Activated CD8-positive, alpha-beta memory T cell treated with anti-CD3 and anti-CD28 coated beads, Interleukin-2, amount 50 U/mL, for 4 hours (primary cell): ENCODE data around the gene TEPSIN.
"Not testable (repeated sequence)": the region's sequence is repeated elsewhere in the genome, so short reads cannot be mapped to it uniquely, and the experiment has no call there.

Experiments
- DNase-seq: peaks from one replicate; pipeline ENCODE4 v3.0.0-alpha.2; 2020

The TEPSIN gene

DNA sequence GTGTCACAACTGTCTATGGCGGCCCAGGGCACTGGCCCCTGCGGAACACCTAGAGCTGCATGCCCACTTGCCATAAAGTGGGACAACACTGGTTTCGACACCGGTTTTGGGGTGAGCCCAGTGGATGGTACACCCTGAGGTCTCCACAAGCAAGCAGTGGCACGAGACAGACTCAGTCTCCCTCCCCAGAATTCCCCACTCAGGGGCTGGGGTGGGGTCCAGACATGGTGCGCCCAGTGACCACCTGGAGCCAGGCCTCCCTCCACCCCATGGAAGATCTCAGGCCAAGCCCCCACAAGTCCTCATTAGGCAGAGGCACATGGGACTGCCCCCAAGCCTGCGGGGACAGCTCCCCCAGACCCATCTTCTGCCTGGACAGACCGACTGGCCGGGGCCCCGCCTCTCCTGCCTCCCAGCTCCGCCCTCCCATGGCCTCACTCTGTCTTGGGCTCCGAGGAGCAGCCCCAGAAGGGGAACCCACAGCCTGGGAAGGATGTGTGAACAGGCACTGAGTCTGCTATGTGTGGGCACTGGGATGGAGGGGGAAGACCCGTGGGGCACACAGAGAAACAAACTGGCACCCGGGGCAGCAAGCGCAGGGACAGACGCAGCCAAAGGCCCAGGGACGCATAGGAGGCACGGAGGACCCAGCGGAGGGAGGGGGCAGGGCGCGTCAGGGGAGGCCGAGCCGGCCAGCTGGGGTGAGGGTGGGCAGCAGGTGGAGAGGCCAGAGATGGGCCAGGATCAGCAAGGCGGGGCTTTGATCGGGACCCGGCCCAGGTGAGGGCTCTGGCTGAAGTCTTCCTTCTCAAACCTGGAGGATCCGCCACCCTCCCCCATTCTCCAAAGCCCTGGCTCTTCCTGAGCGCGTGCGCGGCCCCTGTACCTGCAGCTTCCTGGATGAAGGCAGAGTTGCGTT lies 2.8 kb downstream of the TEPSIN start:
- DNase-seq: no peak

- no peak for DNase-seq
Observed at GRCh38 chr17:81234940-81235821, 3.7 kb downstream of the TEPSIN start.

DNA sequence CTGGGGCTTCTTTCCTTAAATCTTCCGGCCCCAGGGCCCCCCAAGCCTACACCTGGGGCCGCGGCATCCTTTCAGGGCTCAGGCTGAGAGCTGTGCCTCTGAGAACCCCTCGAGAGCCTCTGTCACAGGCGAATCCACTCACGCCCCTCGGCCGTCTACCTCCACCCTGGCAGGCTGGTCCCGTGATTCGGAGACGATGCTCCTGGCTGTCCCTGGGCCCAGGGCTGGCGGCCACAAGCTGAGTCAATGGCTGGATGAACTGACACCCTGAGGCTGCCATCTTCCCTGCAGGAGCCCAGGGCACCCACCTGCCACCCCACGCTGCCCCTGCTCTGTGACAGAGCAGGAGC lies 4.4 kb downstream of the TEPSIN start:
- DNase-seq: no peak

- DNase-seq: no peak
Observed at GRCh38 chr17:81233811-81234505, 4.9 kb downstream of the TEPSIN start.

DNA sequence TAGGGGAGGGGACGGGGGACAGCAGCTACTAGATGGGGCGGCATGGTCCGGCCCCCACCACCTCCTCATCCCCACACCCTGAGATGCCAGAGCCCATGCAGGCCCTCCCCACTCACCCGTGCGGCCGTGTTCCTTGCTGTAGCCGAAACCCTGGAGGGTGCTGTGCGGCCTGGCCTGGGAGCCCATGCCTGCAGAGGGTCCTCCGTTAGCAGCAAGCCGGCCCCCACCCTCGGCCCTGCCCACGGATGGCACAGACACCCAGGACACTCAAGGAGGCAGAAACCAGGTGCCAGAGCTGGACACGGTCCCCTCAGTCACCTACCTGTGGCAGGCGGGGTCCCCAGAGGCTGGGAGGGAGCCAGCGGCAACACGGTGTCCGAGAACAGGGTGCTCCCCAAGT lies 5.5 kb downstream of the TEPSIN start:
- no peak for DNase-seq

GRCh38 chr17:81232616-81233241 lies 6.1 kb downstream of the TEPSIN start:
- no peak for DNase-seq

DNA sequence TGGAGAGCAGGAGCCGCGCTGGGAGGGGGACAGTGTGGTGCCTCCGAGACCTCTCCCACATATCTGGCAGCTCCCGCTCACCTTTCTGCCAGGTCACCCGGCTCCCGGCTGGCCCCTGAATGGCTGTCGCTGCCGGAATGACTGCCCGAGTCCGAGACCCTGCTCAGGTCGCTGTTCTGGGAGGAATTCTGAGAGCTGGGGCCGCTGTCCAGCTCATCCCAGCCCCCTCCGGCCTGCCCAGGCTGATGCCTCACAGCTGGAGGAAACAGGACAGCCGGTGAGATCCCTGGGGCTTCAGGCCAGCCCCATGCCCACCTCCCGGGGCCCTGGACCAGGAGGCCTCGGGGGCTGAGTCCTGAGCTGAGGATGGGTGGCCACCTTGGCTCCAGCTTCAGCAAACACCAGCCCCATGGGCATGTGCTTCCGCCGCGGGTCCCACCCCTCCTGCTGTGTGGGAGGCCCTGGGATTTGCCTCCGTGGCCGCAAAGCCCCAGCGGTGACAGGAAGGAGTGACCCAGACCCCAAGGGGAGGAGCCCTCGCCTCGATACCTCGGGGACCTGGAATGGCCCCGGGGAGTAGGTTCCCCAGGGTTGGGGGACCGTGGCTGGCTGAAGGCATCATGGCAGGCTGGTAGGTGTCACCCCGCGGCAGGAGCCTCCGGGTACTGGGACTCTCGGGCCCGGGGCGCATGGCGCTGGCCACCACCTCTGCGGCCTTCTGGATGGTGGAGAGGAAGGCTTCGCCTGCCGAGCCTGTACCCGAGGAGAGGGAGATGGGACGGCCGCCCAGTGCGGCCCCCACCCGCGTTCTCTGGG lies 6.9 kb downstream of the TEPSIN start:
- DNase-seq: no peak

DNA sequence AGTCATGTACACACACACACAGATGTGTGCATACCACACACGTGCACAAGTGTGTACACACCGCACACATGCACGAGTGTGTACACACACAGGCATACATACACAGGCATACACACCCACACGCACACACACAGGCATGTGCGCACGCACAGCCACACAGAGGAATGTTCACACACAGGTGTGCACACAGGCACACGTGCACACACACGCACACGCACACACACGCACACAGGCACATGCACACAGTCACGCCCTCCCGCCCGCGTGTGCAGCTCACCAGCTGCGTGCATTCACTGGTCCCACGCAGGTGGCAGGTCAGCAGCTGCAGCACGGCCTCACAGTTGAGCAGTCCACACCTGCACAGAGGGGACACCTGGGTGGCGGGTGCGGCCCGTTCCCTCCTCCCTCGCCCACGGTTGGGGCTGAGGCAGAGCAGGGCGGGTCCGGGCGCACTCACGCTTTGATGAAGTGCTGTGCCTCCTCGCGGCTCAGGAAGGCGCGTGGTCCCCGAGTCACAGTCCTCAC lies 7.7 kb downstream of the TEPSIN start:
- no peak for DNase-seq

DNA sequence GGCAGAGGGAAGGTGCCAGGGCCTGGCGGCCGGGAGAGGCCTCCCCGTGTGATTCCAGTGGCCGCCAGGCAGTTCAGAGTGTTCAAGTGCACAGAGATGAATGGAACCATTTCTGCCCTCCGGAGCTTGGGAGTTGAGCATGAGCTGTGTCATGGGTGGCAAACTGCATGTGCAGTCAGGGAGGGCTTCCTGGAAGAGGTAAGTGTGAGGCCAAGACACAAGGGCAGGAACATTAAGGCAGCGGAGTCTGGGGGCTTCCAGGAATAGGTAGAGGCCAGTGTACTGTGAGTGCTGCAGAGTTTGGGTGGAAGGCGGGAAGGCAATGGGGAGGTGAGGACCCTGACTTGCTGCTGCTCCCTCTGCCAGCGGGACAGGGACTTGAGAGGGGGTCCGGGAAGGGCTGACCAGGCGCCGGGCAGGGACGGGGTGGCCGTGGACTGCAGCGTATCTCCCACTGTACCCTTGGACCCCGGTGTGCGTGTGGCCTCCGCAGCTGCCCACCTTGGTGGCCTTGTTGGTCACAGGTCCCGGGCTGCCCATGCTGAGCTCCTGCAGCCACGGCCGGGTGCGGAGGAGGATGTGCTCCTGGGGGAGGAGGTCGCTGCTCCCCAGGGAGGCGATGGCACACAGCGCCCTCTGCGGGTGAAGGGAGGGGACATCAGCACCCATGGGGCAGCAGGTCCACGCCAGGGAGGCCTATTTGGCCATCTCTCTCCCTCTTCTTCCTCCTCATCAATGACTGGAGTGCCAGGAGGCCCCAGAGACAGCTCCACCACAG lies 8.6 kb downstream of the TEPSIN start:
- DNase-seq: no peak

- no peak for DNase-seq
Observed at GRCh38 chr17:81229666-81229920, 9.3 kb downstream of the TEPSIN start.

- DNase-seq: no peak
Observed at GRCh38 chr17:81228834-81229665, 9.8 kb downstream of the TEPSIN start.

DNA sequence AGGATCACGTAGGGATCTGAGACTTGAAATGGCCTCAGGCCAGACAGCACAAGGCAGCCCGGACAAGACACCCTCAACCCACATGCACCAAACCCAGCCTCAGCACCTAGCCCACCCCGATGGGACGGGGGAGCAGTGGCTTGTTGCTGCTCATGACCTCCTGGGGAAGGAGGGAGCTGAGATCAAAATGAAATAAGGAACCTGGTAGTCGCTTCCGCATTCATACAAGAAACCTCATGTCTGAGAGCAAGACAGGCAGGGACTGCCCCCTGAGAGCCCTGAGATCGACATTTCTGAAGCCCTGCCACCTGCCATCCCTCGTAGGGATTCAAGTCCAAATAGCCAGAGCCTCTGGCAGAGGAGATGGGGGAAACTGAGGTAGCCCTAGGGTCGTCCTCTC lies 10.4 kb downstream of the TEPSIN start:
- no peak for DNase-seq

DNA sequence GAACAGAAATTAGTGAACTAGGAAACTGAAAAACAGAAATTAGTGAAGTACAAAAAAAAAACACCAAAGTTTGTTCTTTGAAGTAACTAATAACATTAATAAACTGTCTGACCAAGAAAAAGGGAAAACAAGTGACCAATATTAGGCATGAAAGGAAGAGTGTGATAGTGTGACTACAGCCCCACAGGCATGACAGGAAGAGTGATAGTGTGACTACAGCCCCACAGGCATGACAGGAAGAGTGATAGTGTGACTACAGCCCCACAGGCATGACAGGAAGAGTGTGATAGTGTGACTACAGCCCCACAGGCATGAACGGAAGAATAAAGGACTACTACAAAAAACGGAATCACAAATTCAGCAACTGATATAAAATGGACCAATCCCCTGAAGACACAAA lies 11.2 kb downstream of the TEPSIN start:
- not testable (repeated sequence) for DNase-seq

- no peak for DNase-seq
Observed at GRCh38 chr17:81223762-81224130, 15.1 kb downstream of the TEPSIN start.

DNA sequence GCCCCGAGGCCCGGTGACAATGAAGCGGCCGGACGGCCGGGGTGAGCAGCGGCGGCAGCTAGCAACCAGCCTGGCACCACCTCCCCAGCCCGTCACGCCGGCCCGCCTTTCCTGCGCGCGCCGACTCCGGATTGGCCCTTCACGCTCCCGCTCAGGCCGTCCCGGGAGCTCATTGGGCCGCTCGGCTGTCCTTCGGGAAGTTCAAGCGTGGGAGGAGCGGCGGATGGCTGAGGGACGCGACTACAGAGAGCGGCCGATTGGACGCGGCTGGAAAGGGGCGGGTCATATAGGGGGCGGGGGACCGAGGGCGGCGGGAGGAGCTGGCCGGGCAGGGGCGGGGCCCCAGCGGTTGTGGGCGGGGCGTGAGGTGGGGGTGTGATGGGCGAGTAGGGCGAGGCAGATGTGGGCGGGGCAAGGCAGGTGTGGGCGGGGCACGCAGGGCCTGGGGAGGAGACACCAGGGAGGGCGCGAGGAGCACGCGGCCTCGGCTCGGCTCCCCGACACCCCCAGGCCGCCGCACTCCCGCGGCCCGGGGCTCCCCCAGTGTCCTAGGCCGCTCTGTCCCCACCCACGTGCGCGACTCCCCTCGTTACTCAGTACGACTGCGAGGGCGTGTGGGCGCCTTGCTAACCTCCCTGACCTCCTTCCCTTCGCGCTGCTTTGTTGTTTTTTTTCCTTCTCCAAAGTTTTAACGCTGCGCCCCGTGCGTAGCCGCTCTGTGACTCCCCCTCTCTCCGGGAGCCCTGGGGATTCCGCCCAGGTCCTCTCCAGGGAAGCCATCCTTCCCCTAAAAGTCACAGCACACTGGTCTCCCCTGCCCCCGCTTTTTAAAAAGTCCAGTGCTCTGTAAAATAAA lies 15.7 kb downstream of the TEPSIN start, which contains the start of gene CEP131:
CEP131 (minus strand) TSS at position 60 of the 856 bp plus-strand sequence. CDS start 2,909 bp downstream, outside the sequence.
- peak; percentile 100 for DNase-seq

- no peak for DNase-seq
Observed at GRCh38 chr17:81222620-81222905, 16.3 kb downstream of the TEPSIN start.

- DNase-seq: no peak
Observed at GRCh38 chr17:81221842-81222619, 16.8 kb downstream of the TEPSIN start.

- DNase-seq: no peak
Observed at GRCh38 chr17:81221371-81221841, 17.4 kb downstream of the TEPSIN start.
